HepG2 (cell line): ENCODE results near the gene UAP1L1. TPM values are rescaled to one million over a fixed set of nuclear protein-coding genes. Genes with fewer than 3 reads are reported as not detected.

Source experiments
- FIP1L1 ChIP-seq: fragments of 200-400 bp; formaldehyde crosslinking; IDR thresholded peaks from 2 replicates; pipeline ENCODE4 v1.6.1; 2018; ENCODE audit warnings: low read depth, mild to moderate bottlenecking, low read length, moderate library complexity, borderline replicate concordance; ENCODE audit not compliant: insufficient read depth
- GATAD1 ChIP-seq: IDR thresholded peaks from 2 replicates; pipeline ENCODE4 v1.6.1; 2016; ENCODE audit warnings: missing genetic modification reagents, missing compliant biosample characterization
- KDM2A ChIP-seq: sonication (generic); formaldehyde crosslinking; IDR thresholded peaks from 2 replicates; pipeline ENCODE4 v1.4.0; 2020; ENCODE audit warnings: low read depth, missing genetic modification reagents, borderline replicate concordance
- KMT2B ChIP-seq: IDR thresholded peaks from 2 replicates; pipeline ENCODE4 v1.6.1; 2016; ENCODE audit warnings: missing genetic modification reagents, missing compliant biosample characterization
- NFE2L1 ChIP-seq: sonication (generic); formaldehyde crosslinking; IDR thresholded peaks from 2 replicates; pipeline ENCODE4 v1.4.0; 2020; ENCODE audit warnings: missing genetic modification reagents, mild to moderate bottlenecking, borderline replicate concordance
- PHF8 ChIP-seq: sonication (generic); formaldehyde crosslinking; IDR thresholded peaks from 2 replicates; pipeline ENCODE4 v1.5.0; 2020; ENCODE audit warnings: missing genetic modification reagents
- TAF1 ChIP-seq: sonication (generic); formaldehyde crosslinking; IDR thresholded peaks from 2 replicates; pipeline ENCODE4 v1.4.0; 2020; ENCODE audit warnings: missing genetic modification reagents
- ZNF12 ChIP-seq: sonication (generic); formaldehyde crosslinking; IDR thresholded peaks from 2 replicates; pipeline ENCODE4 v1.5.0; 2020; ENCODE audit warnings: missing genetic modification reagents
- ZNF451 ChIP-seq: sonication (generic); formaldehyde crosslinking; IDR thresholded peaks from 2 replicates; pipeline ENCODE4 v1.5.0; 2020; ENCODE audit warnings: mild to moderate bottlenecking, missing genetic modification reagents
- ZNF605 ChIP-seq: sonication (generic); formaldehyde crosslinking; IDR thresholded peaks from 2 replicates; pipeline ENCODE4 v1.8.0; 2022; ENCODE audit warnings: mild to moderate bottlenecking, missing genetic modification reagents
- polyA plus RNA-seq, 8 experiments: library from polyadenylated mRNA; depleted of rRNA in 3 of 8; stranded (reverse) in 7 of 8; unstranded in 1 of 8; fragments of >200 nt; fragmentation: Illumina TruSeq in 4 of 8; extraction: Trizol in 4 of 8; gene quantifications; 2 replicates each; pipeline versions ENCODE4 v1.2.1 to v1.2.3, GENCODE V29; 2011 to 2016; ENCODE audit warnings: low read depth in 4 of 8, missing spikeins in 1 of 8, mixed read lengths in 1 of 8; ENCODE audit not compliant: insufficient read depth in 1 of 8
- total RNA-seq, 5 experiments: library from RNA; depleted of rRNA; stranded (reverse); fragments of >200 nt; fragmentation: Illumina TruSeq; extraction: Trizol; gene quantifications; 2 replicates each; pipeline ENCODE4 v1.2.3, GENCODE V29; 2016; ENCODE audit warnings: low read depth in 1 of 5
- TF ChIP-seq, protein P1 (sequence below): sonication (generic); formaldehyde crosslinking; IDR thresholded peaks from 2 replicates; pipeline ENCODE4 v1.4.0; 2020; ENCODE audit warnings: mild to moderate bottlenecking, missing genetic modification reagents
- TF ChIP-seq, protein P2 (sequence below): sonication (generic); formaldehyde crosslinking; IDR thresholded peaks from 2 replicates; pipeline ENCODE4 v1.5.0; 2020; ENCODE audit warnings: missing genetic modification reagents
- TF ChIP-seq, protein P3 (sequence below): sonication (generic); formaldehyde crosslinking; IDR thresholded peaks from 2 replicates; pipeline ENCODE4 v1.4.0; 2020; ENCODE audit warnings: missing genetic modification reagents
- TF ChIP-seq, protein P4 (sequence below): sonication (generic); formaldehyde crosslinking; IDR thresholded peaks from 2 replicates; pipeline ENCODE4 v1.4.0; 2020; ENCODE audit warnings: low read depth, mild to moderate bottlenecking, missing genetic modification reagents

The UAP1L1 gene
- total and polyA plus RNA-seq, 2 of the 13 experiments (the other 11 are each of a cell fraction or from before 2014, with no cell fraction given) = 5.4 to 6.4 TPM

DNA sequence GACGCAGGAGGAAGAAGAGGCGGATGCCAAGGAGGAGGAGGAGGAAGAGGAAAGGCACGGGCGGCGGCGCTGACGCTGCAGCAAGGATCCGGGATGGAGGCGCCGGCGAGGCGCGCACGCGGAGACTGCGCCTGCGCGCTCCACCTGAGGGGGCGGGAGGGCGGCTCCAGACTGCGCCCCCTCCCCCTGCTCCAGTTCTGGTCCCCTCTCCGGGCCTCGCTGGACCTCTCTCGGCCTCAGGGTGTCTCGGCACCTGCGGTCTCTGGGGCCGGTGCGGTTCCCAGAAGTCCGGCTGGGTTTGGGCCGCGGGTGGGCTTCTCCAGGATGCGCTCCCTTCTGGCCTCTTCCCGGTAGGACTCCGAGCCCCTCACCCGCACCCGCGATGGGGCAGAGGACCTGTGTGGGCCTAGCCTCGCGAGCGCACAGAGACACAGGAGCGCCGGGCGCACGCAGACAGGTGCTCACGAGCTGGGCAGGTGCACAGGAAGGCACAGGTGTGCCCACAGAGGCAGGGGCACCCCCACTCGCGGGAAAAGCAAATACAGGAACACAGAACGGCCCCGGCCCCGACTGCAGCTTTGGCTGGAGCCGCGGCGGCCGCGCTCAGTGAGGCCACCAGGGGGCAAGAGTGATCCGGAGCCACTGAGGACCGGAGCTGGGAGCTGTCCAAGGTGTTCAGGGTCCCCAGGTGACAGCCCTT lies 31.1 kb upstream of the UAP1L1 start, which contains the start of gene NPDC1 (continued):
- TF ChIP-seq, protein P1, sequence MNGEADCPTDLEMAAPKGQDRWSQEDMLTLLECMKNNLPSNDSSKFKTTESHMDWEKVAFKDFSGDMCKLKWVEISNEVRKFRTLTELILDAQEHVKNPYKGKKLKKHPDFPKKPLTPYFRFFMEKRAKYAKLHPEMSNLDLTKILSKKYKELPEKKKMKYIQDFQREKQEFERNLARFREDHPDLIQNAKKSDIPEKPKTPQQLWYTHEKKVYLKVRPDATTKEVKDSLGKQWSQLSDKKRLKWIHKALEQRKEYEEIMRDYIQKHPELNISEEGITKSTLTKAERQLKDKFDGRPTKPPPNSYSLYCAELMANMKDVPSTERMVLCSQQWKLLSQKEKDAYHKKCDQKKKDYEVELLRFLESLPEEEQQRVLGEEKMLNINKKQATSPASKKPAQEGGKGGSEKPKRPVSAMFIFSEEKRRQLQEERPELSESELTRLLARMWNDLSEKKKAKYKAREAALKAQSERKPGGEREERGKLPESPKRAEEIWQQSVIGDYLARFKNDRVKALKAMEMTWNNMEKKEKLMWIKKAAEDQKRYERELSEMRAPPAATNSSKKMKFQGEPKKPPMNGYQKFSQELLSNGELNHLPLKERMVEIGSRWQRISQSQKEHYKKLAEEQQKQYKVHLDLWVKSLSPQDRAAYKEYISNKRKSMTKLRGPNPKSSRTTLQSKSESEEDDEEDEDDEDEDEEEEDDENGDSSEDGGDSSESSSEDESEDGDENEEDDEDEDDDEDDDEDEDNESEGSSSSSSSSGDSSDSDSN (CRISPR knock-in tag) = peak; percentile 47
- TF ChIP-seq ZNF605 (CRISPR knock-in tag) (peak; percentile 96), TAF1 (0 out of 2 replicates have a peak, but pooled peaks have one; percentile 17), KMT2B (CRISPR knock-in tag) (peak; percentile 49; the same call in 1 of the 2 replicates), ZNF12 (CRISPR knock-in tag) (0 out of 2 replicates have a peak, but pooled peaks have one; percentile 40), PHF8 (CRISPR knock-in tag) (peak; percentile 39), NFE2L1 (CRISPR knock-in tag) (no peak), GATAD1 (peak; percentile 67), FIP1L1 (no peak), KDM2A (CRISPR knock-in tag) (peak; percentile 93), ZNF451 (peak; percentile 83; the same call in 1 of the 2 replicates)
- TF ChIP-seq, protein P2, sequence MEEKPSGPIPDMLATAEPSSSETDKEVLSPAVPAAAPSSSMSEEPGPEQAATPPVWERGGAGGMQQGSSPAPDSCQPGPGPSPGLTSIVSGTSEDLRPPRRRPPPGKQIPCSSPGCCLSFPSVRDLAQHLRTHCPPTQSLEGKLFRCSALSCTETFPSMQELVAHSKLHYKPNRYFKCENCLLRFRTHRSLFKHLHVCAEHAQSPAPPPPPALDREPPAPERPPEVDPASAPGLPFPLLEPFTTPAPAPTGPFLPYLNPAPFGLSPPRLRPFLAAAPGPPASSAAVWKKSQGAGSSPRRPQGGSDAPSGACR (CRISPR knock-in tag) = peak; percentile 49; the same call in 1 of the 2 replicates
- TF ChIP-seq, protein P3, sequence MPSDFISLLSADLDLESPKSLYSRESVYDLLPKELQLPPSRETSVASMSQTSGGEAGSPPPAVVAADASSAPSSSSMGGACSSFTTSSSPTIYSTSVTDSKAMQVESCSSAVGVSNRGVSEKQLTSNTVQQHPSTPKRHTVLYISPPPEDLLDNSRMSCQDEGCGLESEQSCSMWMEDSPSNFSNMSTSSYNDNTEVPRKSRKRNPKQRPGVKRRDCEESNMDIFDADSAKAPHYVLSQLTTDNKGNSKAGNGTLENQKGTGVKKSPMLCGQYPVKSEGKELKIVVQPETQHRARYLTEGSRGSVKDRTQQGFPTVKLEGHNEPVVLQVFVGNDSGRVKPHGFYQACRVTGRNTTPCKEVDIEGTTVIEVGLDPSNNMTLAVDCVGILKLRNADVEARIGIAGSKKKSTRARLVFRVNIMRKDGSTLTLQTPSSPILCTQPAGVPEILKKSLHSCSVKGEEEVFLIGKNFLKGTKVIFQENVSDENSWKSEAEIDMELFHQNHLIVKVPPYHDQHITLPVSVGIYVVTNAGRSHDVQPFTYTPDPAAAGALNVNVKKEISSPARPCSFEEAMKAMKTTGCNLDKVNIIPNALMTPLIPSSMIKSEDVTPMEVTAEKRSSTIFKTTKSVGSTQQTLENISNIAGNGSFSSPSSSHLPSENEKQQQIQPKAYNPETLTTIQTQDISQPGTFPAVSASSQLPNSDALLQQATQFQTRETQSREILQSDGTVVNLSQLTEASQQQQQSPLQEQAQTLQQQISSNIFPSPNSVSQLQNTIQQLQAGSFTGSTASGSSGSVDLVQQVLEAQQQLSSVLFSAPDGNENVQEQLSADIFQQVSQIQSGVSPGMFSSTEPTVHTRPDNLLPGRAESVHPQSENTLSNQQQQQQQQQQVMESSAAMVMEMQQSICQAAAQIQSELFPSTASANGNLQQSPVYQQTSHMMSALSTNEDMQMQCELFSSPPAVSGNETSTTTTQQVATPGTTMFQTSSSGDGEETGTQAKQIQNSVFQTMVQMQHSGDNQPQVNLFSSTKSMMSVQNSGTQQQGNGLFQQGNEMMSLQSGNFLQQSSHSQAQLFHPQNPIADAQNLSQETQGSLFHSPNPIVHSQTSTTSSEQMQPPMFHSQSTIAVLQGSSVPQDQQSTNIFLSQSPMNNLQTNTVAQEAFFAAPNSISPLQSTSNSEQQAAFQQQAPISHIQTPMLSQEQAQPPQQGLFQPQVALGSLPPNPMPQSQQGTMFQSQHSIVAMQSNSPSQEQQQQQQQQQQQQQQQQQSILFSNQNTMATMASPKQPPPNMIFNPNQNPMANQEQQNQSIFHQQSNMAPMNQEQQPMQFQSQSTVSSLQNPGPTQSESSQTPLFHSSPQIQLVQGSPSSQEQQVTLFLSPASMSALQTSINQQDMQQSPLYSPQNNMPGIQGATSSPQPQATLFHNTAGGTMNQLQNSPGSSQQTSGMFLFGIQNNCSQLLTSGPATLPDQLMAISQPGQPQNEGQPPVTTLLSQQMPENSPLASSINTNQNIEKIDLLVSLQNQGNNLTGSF = 0 out of 2 replicates have a peak, but pooled peaks have one; percentile 60
- TF ChIP-seq, protein P4, sequence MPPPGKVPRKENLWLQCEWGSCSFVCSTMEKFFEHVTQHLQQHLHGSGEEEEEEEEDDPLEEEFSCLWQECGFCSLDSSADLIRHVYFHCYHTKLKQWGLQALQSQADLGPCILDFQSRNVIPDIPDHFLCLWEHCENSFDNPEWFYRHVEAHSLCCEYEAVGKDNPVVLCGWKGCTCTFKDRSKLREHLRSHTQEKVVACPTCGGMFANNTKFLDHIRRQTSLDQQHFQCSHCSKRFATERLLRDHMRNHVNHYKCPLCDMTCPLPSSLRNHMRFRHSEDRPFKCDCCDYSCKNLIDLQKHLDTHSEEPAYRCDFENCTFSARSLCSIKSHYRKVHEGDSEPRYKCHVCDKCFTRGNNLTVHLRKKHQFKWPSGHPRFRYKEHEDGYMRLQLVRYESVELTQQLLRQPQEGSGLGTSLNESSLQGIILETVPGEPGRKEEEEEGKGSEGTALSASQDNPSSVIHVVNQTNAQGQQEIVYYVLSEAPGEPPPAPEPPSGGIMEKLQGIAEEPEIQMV (CRISPR knock-in tag) = no peak
